Activated CD4-positive, alpha-beta T cell treated with anti-CD3 and anti-CD28 coated beads for 4 hours (primary cell): ENCODE data around the gene ETHE1.
"Not testable (repeated sequence)": the region's sequence is repeated elsewhere in the genome, so short reads cannot be mapped to it uniquely, and the experiment has no call there.

Source experiments
- DNase-seq, 2 donors: peaks; one replicate each; pipeline ENCODE4 v3.0.0-alpha.2; 2020

ETHE1 gene

GRCh38 chr19:43523696-43524095, 3.3 kb downstream of the ETHE1 start:
- DNase-seq: not testable (repeated sequence)

GRCh38 chr19:43522929-43523328, 4.1 kb downstream of the ETHE1 start:
- DNase-seq: no peak

GRCh38 chr19:43519436-43520088, 7.4 kb downstream of the ETHE1 start:
- DNase-seq: peak; percentile 81 to 84

- DNase-seq: no peak
Observed at GRCh38 chr19:43518051-43518450, 8.9 kb downstream of the ETHE1 start.

- not testable (repeated sequence) for DNase-seq
Observed at GRCh38 chr19:43512399-43512798, 14.6 kb downstream of the ETHE1 start.

GRCh38 chr19:43511324-43511723, 15.7 kb downstream of the ETHE1 start:
- no peak for DNase-seq

- DNase-seq: no peak
Observed at GRCh38 chr19:43510713-43511112, 16.3 kb downstream of the ETHE1 start.

GRCh38 chr19:43507880-43508279, 19.1 kb downstream of the ETHE1 start:
- no peak for DNase-seq

- no peak for DNase-seq
Observed at GRCh38 chr19:43506629-43507028, 20.4 kb downstream of the ETHE1 start.

- DNase-seq: no peak
Observed at GRCh38 chr19:43505941-43506340, 21.1 kb downstream of the ETHE1 start.

- no peak for DNase-seq
Observed at GRCh38 chr19:43505186-43505456, 21.9 kb downstream of the ETHE1 start.

GRCh38 chr19:43504426-43505185, 22.4 kb downstream of the ETHE1 start, which contains the start of gene PHLDB3:
PHLDB3 (minus strand) TSS chr19:43504746; CDS start chr19:43504118, 628 bp downstream.
- DNase-seq: peak in 1 of 2 donors; percentile 53

GRCh38 chr19:43503501-43504425, 23.2 kb downstream of the ETHE1 start:
- peak; percentile 99 to 100 for DNase-seq

GRCh38 chr19:43502419-43502976, 24.5 kb downstream of the ETHE1 start:
- DNase-seq: no peak

GRCh38 chr19:43501661-43502418, 25.2 kb downstream of the ETHE1 start:
- DNase-seq: no peak

- DNase-seq: no peak
Observed at GRCh38 chr19:43499042-43499441, 28.0 kb downstream of the ETHE1 start.

GRCh38 chr19:43498233-43498842, 28.7 kb downstream of the ETHE1 start:
- DNase-seq: no peak

- DNase-seq: no peak
Observed at GRCh38 chr19:43496960-43497359, 30.0 kb downstream of the ETHE1 start.

- DNase-seq: no peak
Observed at GRCh38 chr19:43495082-43495481, 31.9 kb downstream of the ETHE1 start.

- no peak for DNase-seq
Observed at GRCh38 chr19:43490759-43491158, 36.2 kb downstream of the ETHE1 start.

GRCh38 chr19:43489979-43490599, 36.9 kb downstream of the ETHE1 start:
- no peak for DNase-seq
